PC-9 (cell line): ENCODE data around the gene POLR2F.

Source experiments
- EZH2 ChIP-seq: fragments of 200-600 bp; sonication (generic); IDR thresholded peaks from 2 replicates; pipeline ENCODE4 v1.8.0; 2017; ENCODE audit warnings: antibody characterized with exemption, low read depth
- TF ChIP-seq, protein P1 (sequence below): fragments of 200-600 bp; sonication (generic); conservative IDR thresholded peaks from 2 replicates; pipeline ENCODE4 v1.6.1; 2017; ENCODE audit warnings: mixed run types, antibody characterized with exemption, mild to moderate bottlenecking, moderate library complexity

DNA sequence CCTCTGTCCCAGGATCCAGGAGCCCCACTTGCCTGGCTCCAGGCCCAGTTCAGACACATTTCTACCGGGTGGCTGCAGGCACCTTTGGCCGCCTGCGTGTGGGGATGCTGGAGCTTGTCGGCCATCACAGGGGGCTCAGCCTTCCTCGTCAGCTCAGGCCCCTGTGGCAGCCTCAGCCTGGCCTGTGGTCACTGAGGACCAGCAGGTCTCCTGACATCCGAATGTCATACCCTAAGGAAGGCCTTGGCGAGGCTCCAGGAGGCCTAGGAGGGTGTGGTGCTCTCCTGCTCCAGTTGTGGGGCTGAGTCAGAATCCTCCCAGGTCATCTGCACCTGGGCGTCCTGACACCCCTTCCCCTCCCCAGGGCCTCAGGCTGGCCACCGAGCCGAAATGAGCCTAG lies 45.7 kb downstream of the POLR2F start:
- TF ChIP-seq, protein P1, sequence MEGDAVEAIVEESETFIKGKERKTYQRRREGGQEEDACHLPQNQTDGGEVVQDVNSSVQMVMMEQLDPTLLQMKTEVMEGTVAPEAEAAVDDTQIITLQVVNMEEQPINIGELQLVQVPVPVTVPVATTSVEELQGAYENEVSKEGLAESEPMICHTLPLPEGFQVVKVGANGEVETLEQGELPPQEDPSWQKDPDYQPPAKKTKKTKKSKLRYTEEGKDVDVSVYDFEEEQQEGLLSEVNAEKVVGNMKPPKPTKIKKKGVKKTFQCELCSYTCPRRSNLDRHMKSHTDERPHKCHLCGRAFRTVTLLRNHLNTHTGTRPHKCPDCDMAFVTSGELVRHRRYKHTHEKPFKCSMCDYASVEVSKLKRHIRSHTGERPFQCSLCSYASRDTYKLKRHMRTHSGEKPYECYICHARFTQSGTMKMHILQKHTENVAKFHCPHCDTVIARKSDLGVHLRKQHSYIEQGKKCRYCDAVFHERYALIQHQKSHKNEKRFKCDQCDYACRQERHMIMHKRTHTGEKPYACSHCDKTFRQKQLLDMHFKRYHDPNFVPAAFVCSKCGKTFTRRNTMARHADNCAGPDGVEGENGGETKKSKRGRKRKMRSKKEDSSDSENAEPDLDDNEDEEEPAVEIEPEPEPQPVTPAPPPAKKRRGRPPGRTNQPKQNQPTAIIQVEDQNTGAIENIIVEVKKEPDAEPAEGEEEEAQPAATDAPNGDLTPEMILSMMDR: no peak
- TF ChIP-seq EZH2: no peak
